ENCODE data around the gene ACTN3.
A peak's percentile ranks its signal among the peaks of the same experiment; 100 is the strongest.
"Not testable (repeated sequence)": the region's sequence is repeated elsewhere in the genome, so short reads cannot be mapped to it uniquely, and the experiment has no call there.

The ACTN3 gene

GRCh38 chr11:66566221-66566620, 19.5 kb downstream of the ACTN3 start:
- DNase-seq: no peak

- DNase-seq: no peak
Observed at GRCh38 chr11:66567787-66568123, 21.1 kb downstream of the ACTN3 start.

GRCh38 chr11:66568124-66568916, 21.6 kb downstream of the ACTN3 start, which contains the start of gene CTSF:
TSS of gene CTSF (minus strand) at chr11:66568606. CDS start at chr11:66568486, 120 bp downstream.
- peak; percentile 80 for DNase-seq

GRCh38 chr11:66569076-66569475, 22.4 kb downstream of the ACTN3 start:
- DNase-seq: no peak

GRCh38 chr11:66570079-66570849, 23.6 kb downstream of the ACTN3 start:
- DNase-seq: no peak

GRCh38 chr11:66570850-66571180, 24.1 kb downstream of the ACTN3 start:
- no peak for DNase-seq

GRCh38 chr11:66579017-66579606, 32.4 kb downstream of the ACTN3 start:
- peak; percentile 89 for DNase-seq

GRCh38 chr11:66580803-66581202, 34.1 kb downstream of the ACTN3 start:
- no peak for DNase-seq

GRCh38 chr11:66581261-66581660, 34.6 kb downstream of the ACTN3 start:
- no peak for DNase-seq

GRCh38 chr11:66582565-66583147, 36.0 kb downstream of the ACTN3 start:
- not testable (repeated sequence) for DNase-seq

- DNase-seq: not testable (repeated sequence)
Observed at GRCh38 chr11:66585447-66585846, 38.7 kb downstream of the ACTN3 start.

GRCh38 chr11:66586136-66586535, 39.4 kb downstream of the ACTN3 start:
- DNase-seq: no peak

GRCh38 chr11:66589315-66589714, 42.6 kb downstream of the ACTN3 start:
- not testable (repeated sequence) for DNase-seq

- DNase-seq: no peak
Observed at GRCh38 chr11:66589996-66590675, 43.4 kb downstream of the ACTN3 start.

- DNase-seq: no peak
Observed at GRCh38 chr11:66591175-66591574, 44.5 kb downstream of the ACTN3 start.

GRCh38 chr11:66592457-66593302, 46.0 kb downstream of the ACTN3 start, which contains the start of the genes CCDC87 and CCS:
TSS of gene CCDC87 (minus strand) at chr11:66593063. CDS start at chr11:66593015, 48 bp downstream.
TSS of gene CCS (plus strand) at chr11:66593185. CDS start at chr11:66593262, 77 bp downstream.
- peak; percentile 99 for DNase-seq

GRCh38 chr11:66593303-66593635, 46.6 kb downstream of the ACTN3 start:
- DNase-seq: no peak

GRCh38 chr11:66593650-66594049, 46.9 kb downstream of the ACTN3 start:
- DNase-seq: no peak

- DNase-seq: peak; percentile 17
Observed at GRCh38 chr11:66595245-66595904, 48.7 kb downstream of the ACTN3 start.

- DNase-seq: no peak
Observed at GRCh38 chr11:66598993-66599392, 52.3 kb downstream of the ACTN3 start.

- no peak for DNase-seq
Observed at GRCh38 chr11:66600219-66600618, 53.5 kb downstream of the ACTN3 start.

Measured in activated CD4-positive, alpha-beta T cell treated with anti-CD3 and anti-CD28 coated beads for 48 hours (primary cell).